ENCODE results near the gene ZC3HAV1L.
"Not testable (repeated sequence)": the region's sequence is repeated elsewhere in the genome, so short reads cannot be mapped to it uniquely, and the experiment has no call there.

Gene ZC3HAV1L, protein sequence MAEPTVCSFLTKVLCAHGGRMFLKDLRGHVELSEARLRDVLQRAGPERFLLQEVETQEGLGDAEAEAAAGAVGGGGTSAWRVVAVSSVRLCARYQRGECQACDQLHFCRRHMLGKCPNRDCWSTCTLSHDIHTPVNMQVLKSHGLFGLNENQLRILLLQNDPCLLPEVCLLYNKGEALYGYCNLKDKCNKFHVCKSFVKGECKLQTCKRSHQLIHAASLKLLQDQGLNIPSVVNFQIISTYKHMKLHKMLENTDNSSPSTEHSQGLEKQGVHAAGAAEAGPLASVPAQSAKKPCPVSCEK

DNA sequence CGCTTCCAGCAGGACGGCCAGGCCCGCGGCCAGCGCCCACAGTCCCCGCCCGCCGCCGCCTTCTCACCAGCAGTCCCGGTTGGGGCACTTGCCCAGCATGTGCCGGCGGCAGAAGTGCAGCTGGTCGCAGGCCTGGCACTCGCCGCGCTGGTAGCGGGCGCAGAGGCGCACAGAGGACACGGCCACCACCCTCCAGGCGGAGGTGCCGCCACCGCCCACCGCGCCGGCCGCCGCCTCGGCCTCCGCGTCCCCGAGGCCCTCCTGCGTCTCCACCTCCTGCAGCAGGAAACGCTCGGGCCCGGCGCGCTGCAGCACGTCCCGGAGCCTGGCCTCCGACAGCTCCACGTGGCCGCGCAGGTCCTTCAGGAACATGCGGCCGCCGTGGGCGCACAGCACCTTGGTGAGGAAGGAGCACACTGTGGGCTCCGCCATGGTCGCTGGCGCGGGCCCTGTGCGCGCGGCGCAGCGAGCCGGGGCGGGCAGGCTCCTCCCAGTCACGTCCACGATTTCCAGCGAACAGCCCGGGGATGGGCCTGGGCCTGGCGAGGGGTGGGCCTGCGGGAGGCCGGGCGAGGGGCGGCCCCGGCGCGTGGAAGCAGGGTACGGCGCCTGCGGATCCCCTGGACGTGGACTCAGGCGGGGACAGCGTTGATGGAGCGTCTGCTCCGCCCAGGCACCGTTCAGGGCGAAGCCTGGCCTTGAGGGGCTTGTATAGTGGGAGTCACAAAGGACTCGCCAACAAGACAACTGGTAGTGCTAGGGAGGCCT lies at the start of gene ZC3HAV1L:
Gene ZC3HAV1L, minus strand, starts transcription at position 457 of the 768 bp plus-strand sequence. Its CDS starts 25 bp downstream, at position 432.
- DNase-seq (ENCODE audit: extremely low read depth in 1 of 2, low read depth in 1 of 2) = peak in 1 of 2 donors; percentile 8

DNA sequence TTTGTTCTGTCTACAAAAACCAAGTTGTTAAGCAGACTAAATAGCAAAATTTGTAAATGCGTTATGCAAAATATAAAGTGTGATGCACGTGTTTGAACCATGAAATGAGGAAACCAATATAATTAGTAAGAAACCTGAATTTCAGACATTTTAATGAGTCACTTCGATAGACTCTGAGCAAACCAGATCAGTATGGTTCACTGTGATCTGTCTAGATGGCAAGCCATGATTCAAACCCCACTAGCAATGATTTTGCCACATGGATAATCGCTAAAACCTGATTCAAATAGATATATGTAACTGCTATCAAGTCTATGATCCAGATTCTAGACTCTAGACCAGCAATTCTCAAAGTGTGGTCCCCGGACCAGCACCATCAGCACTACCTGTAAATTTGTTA lies 48.9 kb upstream of the ZC3HAV1L start:
- no peak for DNase-seq (ENCODE audit: extremely low read depth in 1 of 2, low read depth in 1 of 2)

DNA sequence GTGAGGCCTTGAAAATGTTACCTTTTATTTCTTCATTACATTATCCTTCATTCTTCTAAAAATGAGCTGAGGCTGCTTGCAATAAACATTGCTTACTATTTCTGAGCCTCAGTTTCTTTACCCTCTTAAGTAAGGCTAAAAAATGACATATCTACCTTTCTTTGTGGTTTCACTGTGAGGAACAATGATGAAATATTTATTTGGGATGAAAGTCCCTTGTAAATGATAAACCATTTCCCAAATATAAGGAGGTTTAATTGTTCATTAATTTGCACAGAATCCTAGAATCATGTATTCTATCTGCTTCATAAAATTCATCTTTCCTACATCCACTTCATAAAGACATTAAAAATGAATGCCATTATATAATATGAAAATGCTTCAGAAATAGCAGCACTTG lies 45.7 kb upstream of the ZC3HAV1L start:
- no peak for DNase-seq (ENCODE audit: extremely low read depth in 1 of 2, low read depth in 1 of 2)

DNA sequence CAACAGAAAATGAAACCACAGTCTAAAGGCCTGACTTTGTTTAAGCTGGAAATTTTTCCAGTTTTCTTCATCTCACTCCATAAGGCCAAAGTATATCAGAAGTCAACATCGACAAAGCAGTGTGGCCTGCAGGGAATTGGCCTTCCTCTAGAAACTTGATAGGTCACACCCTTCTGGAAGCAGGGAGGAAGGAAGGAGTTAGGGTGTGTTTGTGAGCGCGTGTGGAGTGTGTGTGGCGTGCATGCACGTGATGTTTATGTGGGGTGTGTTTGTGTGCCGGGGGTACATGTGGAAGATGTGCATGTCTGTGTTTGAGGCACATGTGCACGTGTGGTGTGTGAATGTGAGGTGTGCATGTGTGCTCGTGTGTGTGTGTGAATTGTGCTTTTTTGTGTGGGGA lies 45.1 kb upstream of the ZC3HAV1L start:
- no peak for DNase-seq (ENCODE audit: extremely low read depth in 1 of 2, low read depth in 1 of 2)

DNA sequence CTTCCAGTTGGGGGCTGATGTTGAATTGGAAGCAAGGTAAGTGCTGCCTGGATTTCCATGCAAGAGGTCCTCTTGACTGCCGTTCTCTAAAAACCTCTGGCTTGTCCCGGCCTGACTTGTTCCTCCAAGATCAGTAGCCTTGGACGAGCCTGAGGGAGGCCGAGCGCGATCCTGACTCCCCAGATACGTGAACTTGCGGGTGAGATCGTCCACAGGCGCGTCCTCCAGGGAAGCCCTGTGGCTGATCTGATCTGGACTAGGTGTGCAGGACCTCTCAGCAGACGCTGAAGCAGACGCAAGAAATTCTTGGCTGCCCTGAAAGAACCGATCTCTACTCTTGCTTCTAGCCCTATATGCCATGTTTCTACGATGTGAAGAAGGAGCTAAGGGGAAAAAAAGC lies 44.0 kb upstream of the ZC3HAV1L start:
- DNase-seq (ENCODE audit: extremely low read depth in 1 of 2, low read depth in 1 of 2) = no peak

DNA sequence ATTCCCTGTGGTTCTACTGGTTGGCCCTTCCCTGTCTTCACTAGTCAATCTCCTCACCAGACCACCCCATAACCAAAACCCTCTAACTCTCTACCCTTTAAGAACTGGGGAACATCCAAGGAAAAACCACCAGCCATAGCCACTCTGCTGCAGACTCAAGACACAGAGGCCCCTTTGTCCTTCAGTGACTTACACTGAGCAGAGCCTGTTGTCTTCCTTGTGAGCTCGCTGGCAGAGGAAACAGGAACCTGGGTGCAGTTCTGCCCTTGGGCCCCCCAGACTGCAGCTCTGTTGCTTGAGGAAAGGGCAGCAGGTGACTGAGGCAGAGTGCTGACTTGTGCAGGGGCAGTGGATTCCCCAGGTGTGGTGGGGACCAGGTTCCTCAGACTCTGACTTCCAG lies 43.1 kb upstream of the ZC3HAV1L start:
- DNase-seq (ENCODE audit: extremely low read depth in 1 of 2, low read depth in 1 of 2) = no peak

DNA sequence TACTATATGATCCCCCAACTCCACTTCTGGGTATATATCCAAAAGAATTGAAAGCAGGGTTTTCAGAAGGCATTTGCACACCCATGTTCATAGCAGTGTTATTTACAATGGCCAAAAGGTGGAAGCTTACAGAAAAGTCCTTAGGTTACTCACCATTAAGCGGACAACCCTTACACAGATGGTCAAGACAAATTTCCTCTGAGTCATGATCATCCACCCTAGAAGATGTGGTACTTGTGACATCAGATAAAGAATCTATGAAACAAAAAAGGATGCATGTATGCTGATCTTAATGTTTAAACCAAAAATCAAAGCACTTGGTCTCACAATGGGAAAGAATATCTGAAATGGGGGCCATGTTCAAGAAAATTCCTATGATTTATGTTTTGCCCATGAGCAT lies 42.6 kb upstream of the ZC3HAV1L start:
- DNase-seq (ENCODE audit: extremely low read depth in 1 of 2, low read depth in 1 of 2) = no peak

DNA sequence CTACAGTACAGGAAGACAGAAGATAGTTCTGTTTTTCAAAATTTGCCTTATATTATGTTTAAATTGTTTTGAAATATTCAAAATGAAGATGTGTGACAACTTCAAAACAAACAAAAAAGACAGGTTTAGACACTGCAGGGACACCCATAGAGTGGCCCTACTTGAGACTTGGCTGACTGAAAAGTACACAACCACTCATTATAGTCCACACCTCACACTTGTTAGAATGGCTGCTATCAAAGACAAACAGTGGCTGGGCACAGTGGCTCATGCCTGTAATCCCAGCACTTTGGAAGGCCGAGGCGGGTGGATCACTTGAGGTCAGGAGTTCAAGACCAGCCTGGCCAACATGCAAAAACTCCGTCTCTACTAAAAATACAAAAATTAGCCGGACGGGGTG lies 41.9 kb upstream of the ZC3HAV1L start:
- DNase-seq (ENCODE audit: extremely low read depth in 1 of 2, low read depth in 1 of 2) = not testable (repeated sequence)

DNA sequence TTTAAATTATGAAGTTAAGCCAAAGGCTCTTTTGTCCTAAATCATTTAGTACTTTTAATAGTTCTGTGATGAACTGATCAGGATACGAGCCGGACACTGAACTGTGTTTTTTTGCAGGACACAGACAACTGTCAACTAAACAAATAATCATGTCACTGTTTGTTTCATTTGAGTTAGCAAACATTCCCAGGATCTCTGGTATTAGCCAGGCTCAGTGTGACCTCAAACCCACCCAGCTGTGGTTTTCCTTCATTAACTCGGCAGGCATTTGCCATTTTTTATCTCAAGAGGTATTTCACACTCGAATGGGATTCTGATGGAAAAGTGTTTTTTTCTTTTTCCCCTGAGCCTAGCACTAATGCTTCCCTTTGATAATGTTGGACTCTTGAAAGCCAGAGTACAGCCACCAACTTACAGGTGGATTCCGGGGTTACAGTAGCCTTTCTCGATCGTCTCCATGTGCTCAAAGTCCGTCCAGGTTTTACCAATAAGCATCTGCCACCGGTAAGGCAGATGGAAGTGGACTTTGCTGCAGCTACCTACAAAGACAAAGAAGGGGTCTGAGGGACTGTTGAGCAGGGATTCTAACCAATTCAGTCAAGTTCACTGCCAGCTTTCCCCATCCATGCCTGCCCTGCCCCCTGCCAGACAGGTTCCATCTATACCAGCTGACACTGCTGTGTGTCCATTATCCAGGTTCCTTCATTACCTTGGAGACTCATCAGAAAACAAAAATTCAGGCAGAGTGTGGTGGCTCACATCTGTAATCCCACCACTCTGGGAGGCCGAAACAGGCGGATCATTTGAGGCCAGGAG lies 40.2 kb upstream of the ZC3HAV1L start:
- DNase-seq (ENCODE audit: extremely low read depth in 1 of 2, low read depth in 1 of 2) = no peak

DNA sequence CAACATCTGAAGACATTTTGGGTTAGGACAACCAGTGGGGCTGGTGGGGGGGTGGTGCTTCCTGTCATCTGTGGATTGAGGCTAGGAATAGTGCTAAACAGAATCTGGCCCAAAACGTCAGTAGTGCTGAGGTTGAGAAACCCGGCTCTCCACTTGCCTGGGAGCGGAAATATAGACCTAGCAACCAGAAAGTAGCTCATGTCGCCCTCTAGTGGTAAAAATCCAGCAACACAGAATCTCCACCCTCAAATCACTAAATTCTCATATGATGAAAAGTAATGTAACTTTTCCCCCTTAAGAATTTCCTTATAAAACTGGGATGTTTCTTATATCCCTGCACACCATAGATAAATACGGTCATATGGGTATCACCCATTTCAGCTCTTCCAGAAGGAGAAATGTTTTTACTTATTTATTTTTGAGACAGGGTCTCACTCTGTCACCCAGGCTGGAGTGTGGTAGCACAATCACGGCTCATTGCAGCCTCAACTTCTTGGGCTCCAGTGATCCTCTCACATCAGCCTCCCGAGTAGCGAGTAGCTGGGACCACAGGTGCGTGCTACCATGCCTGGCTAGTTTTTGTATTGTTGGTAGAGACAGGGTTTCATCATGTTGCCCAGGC lies 39.3 kb upstream of the ZC3HAV1L start:
- peak; percentile 43 to 55 for DNase-seq (ENCODE audit: extremely low read depth in 1 of 2, low read depth in 1 of 2)

DNA sequence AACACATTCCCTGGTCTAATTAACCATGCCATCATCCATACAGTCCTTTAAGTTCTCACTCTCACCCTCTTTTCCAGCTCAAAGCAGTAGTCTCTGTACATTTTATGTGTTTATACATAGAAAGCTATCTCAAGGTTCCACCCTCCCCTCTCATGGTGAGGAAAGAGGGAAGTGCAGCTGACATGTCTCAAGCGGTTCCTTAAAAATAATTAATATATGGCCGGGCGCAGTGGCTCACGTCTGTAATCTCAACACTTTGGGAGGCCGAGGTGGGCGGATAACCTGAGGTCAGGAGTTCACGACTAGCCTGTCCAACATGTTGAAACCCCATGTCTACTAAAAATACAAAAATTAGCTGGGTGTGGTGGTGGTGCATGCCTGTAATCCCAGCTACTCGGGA lies 37.0 kb upstream of the ZC3HAV1L start:
- no peak for DNase-seq (ENCODE audit: extremely low read depth in 1 of 2, low read depth in 1 of 2)

DNA sequence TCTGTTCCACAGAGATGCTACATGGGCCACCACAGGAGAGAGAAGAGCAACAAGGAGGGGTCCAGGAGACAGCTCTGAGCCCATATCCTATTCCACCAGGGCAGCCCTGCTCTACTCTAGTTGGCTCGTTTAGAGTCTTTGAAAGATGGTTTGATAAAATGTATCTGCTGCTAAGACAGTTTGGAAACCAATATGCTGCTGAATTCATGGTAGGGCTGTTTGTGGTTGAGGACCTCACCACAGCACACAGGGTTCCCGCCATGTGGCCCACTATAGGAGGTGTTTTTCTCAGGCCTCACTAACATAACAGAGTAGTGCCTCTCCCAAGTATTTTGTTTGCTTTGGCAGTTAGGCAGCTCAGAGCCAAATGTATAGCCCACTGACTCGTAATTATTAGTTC lies 35.8 kb upstream of the ZC3HAV1L start:
- no peak for DNase-seq (ENCODE audit: extremely low read depth in 1 of 2, low read depth in 1 of 2)

DNA sequence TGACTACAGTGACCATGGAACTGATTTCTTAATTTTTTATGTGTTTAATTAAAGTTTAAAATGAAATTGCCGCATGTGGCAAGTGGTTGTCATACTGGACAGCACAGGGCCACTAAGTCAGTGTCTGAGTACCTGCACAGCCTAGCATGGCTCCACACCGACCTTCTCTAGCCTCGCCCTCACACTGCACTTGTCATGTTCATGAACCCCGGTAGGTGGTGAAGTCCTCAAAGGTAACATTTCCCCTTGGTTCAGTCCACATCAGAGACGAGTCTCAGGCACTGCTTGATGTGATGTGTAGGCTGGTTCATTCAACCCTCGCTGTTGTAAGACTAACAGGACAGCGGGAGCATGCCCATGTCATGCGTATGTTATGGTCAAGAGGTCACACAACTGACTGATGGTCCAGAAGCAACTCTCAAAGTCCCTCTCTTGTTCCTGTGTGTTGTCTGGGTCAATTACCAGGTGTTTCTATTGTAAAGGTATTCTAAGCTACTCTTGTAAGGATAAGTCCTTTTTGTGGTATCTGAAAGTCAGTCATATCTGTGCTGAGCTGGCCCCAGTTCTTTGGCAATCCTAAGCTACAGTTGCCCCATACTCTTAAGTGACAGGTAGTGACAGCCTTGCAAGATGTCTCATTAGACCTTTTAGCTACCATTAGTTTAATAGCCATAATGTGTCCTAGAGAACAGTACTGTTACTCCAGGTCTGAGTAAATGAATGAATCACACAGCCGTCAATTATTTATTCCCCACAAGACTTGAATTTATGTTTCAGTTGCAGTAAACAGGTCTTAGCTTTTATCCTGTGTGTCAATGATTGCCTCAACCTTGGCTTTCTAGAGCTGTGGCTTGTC lies 32.9 kb upstream of the ZC3HAV1L start:
- no peak for DNase-seq (ENCODE audit: extremely low read depth in 1 of 2, low read depth in 1 of 2)

DNA sequence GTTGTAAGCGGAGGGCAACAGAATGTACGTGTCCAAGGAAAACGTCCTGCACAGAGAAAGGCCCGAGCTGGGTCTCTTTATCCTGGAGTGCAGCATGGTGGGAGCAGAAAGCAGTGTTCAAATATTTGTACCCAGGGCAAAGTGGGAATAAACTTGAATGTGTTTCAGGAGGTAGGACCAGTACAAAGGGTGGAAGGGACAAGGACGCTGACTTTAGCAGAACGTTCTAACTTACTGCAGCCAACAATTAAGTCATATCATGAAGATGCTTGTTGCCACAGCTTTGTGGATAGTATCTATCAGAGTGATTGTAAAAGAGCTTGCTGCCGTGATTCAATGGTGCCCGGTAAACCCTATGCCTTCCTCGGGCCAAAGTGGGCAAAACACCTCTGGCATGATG lies 30.5 kb upstream of the ZC3HAV1L start:
- no peak for DNase-seq (ENCODE audit: extremely low read depth in 1 of 2, low read depth in 1 of 2)

DNA sequence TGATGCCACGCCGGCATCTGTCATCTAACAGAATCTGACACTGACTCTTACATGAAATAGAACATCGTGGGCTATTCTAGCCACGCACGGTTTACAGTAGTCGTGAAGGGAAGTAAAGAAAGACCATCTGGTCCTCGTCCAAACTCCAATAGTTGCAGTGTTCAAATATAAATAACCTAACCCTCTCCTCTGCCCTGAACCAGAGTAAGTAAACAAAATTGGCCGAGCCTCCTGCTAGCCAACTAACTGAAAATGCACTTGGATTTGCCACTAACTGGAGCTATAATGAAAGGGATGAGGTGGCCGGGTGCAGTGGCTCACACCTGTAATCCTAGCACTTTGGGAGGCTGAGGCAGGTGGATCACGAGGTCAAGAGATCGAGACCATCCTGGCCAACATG lies 29.5 kb upstream of the ZC3HAV1L start:
- no peak for DNase-seq (ENCODE audit: extremely low read depth in 1 of 2, low read depth in 1 of 2)

DNA sequence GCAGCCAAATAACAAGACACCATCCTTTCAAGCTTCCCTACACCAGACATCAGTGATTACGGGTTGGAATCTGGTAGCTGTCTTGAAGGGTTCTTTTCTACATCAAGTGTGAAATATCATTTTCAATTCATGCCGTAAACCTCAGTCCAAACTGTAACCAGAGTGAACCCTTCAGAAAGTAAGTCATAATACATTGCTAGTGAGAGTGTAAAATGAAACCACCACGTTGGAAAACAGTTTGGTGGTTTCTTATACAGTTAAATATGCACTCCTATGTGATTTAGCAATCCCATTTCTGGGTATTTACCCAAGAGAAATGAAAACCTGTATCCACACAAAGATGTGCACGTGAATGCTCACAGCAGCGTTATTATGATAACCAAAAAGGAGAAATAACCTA lies 25.6 kb upstream of the ZC3HAV1L start:
- no peak for DNase-seq (ENCODE audit: extremely low read depth in 1 of 2, low read depth in 1 of 2)

DNA sequence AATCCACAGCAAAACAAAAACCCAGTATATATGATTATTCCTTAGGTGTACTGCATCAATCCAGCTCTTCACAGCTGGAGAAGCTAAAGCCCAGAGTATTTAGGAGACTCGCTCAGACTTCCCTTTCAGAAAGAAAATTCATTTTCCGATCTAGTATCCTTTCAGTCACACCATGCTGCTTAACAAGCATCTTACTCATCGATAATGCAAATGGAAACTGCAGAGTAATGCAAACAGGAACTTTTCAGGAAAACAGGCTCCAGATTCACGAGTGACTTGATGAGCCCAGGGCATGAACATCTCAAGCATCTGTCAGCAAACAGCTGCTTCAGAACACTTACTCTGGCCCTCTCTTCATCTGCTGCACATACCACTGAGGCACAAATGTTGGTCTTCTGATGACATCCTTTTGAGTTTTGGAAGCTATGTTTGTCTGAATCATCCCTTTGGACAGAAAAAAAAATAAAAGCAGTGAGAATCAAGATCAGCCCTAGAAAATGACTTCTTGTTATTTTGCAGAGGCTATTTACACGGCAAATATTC lies 24.9 kb upstream of the ZC3HAV1L start:
- no peak for DNase-seq (ENCODE audit: extremely low read depth in 1 of 2, low read depth in 1 of 2)

DNA sequence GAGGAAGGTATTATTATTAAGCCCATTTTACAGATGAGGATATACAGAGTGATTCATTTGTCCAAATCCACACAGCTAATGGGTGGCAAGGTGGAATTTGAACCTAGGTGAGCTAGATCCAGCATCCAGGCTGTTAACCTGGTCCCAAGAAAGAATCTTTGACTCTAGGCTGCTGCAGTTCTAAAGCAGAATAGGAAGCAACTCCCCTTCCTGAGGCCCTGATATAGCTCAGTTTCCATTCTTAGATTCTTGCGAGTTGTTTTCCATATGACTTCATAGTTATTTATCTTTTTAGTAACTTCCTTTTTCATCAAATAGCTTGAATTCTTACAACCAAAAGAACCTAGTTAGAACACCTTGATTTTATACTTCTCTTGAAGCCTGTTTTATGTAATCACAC lies 24.1 kb upstream of the ZC3HAV1L start:
- no peak for DNase-seq (ENCODE audit: extremely low read depth in 1 of 2, low read depth in 1 of 2)

DNA sequence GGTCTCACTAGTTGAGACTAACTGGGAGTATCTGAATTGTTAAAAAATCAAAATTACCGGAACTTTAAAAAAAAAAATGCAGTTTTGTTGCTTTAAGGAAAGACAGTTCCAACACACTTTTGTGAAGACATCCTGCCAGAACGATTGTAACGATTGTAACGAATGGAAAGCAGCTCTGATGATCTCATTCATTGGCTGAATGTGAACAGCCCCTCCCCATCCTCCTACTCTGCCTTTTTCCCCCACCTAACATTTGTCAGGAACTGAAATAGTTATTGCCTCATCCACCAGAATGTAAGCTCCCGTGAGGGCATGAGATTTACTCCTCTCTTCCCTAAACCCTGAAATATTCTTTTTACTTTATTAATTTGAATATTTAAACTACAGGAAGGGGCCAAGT lies 23.1 kb upstream of the ZC3HAV1L start:
- no peak for DNase-seq (ENCODE audit: extremely low read depth in 1 of 2, low read depth in 1 of 2)

DNA sequence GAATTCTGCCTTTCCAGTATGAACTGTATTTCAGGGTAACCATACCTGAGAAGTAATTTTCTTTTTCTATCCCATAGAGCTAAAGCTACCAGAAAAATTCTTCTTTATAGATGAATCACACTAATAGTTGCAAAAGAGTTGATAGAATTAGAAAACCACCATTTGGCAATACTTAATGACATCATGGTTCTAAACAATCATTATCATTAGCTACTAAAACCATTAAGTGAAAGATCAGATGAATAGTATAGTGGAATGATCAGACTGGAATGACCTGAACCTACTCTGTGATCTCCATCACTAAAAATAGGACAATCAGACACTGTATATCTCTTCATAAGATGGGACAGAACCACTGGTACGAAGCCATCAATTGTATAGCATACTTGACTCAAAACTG lies 19.8 kb upstream of the ZC3HAV1L start:
- DNase-seq (ENCODE audit: extremely low read depth in 1 of 2, low read depth in 1 of 2) = no peak
